Stimulated activated CD8-positive, alpha-beta memory T cell treated with anti-CD3 and anti-CD28 coated beads, Interleukin-12 subunit alpha, Interleukin-12 subunit beta, amount 100 ng/mL, for 24 hours (primary cell): ENCODE results near the gene CHAD.
"Not testable (repeated sequence)": the region's sequence is repeated elsewhere in the genome, so short reads cannot be mapped to it uniquely, and the experiment has no call there.

ENCODE experiments used
- DNase-seq: peaks from one replicate; pipeline ENCODE4 v3.0.0-alpha.2; 2020; ENCODE audit errors: extremely low read depth

The CHAD gene

GRCh38 chr17:50475362-50475761, 6.7 kb upstream of the CHAD start:
- no peak for DNase-seq

- DNase-seq = no peak
These were observed 5.8 kb upstream of the CHAD start for GRCh38 chr17:50474523-50474922.

- no peak for DNase-seq
These were observed 5.2 kb upstream of the CHAD start for GRCh38 chr17:50473901-50474300.

GRCh38 chr17:50472761-50473161, 4.1 kb upstream of the CHAD start:
- not testable (repeated sequence) for DNase-seq

GRCh38 chr17:50472286-50472685, 3.6 kb upstream of the CHAD start:
- DNase-seq = no peak

- no peak for DNase-seq
These were observed 2.6 kb upstream of the CHAD start for GRCh38 chr17:50471009-50471905.

- no peak for DNase-seq
These were observed 1.7 kb upstream of the CHAD start for GRCh38 chr17:50470426-50470825.

- no peak for DNase-seq
These were observed 1.1 kb upstream of the CHAD start for GRCh38 chr17:50469671-50470305.

GRCh38 chr17:50469208-50469605, 527 bp upstream of the CHAD start:
- no peak for DNase-seq

GRCh38 chr17:50467855-50468303, 801 bp downstream of the CHAD start:
- DNase-seq = no peak

- DNase-seq = no peak
These were observed 1.4 kb downstream of the CHAD start for GRCh38 chr17:50467114-50467854.

- no peak for DNase-seq
These were observed 2.1 kb downstream of the CHAD start for GRCh38 chr17:50466371-50467113.

- DNase-seq = no peak
These were observed 3.0 kb downstream of the CHAD start for GRCh38 chr17:50465635-50466034.

- no peak for DNase-seq
These were observed 3.5 kb downstream of the CHAD start for GRCh38 chr17:50465171-50465570.

GRCh38 chr17:50464736-50465135, 3.9 kb downstream of the CHAD start:
- DNase-seq = no peak

GRCh38 chr17:50464121-50464520, 4.6 kb downstream of the CHAD start:
- no peak for DNase-seq

GRCh38 chr17:50462446-50462845, 6.2 kb downstream of the CHAD start:
- no peak for DNase-seq

- DNase-seq = no peak
These were observed 7.0 kb downstream of the CHAD start for GRCh38 chr17:50461550-50462132.

- no peak for DNase-seq
These were observed 7.7 kb downstream of the CHAD start for GRCh38 chr17:50460831-50461526.

GRCh38 chr17:50459756-50460155, 8.9 kb downstream of the CHAD start:
- DNase-seq = no peak
